Astrocyte of the cerebellum (primary cell): ENCODE results near the gene MYO16.
A peak's percentile ranks its signal among the peaks of the same experiment; 100 is the strongest.

Experiments
- DNase-seq: peaks from one replicate; pipeline ENCODE4 v3.0.0-alpha.2; 2011; ENCODE audit warnings: low read depth
- H3K4me3 ChIP-seq: 2 replicates; pipeline ENCODE4 v1.5.1; 2011; ENCODE audit warnings: mild to moderate bottlenecking, low read depth, low read length, moderate library complexity
- in situ Hi-C: cut with HindIII; loops from 2 replicates; pipeline ENCODE4 v1.10.0; 2017; ENCODE audit warnings: low sequenced_read_pairs
- TF ChIP-seq, protein P1 (sequence below): IDR thresholded peaks from 2 replicates; pipeline ENCODE4 v1.5.1; 2012; ENCODE audit warnings: low read length, low read depth, moderate library complexity, mild to moderate bottlenecking; ENCODE audit errors: missing control alignments

The MYO16 gene

DNA sequence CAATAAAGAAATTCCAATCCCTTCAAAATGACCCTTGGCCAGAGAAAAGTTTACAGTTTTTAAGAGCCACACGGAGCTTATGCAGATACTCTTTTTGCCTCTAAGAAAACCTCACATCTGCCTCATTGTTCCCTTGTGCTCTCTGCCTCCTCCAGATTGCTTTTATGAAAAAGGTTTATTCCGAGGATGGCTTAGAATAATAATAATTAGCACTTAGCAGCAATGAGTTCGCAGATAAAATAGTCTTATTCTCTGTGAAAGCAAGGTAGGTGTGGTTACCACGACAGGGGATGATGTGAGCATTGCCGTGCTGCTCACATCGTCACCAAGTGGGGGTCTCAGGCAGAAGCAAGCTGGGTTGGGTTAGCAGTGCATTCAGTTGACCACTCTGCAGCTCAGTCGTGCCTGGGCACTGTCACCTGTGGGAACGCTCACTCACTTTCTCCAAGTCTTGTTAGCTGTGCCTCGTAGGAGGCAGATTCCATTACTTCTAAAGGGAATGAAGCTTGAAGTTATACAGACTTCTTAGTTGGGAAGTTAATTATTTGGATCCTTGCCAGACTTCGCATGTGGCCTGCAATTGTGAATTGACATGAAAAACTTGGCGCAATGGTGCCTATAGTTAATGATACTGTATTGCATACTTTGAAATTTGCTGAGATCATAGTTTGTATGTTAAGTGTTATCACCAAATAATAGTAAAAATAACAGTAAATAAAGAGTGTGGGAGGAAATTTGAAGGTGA, 157.2 kb downstream of the MYO16 start:
- in situ Hi-C loops, result loop anchor here (5.0 kb wide), 1 partner anchor 76 kb away; no protein-coding TSS in a partner anchor
- H3K4me3 ChIP-seq, result no peak overlapping the region
- no peak for DNase-seq
- TF ChIP-seq, protein P1, sequence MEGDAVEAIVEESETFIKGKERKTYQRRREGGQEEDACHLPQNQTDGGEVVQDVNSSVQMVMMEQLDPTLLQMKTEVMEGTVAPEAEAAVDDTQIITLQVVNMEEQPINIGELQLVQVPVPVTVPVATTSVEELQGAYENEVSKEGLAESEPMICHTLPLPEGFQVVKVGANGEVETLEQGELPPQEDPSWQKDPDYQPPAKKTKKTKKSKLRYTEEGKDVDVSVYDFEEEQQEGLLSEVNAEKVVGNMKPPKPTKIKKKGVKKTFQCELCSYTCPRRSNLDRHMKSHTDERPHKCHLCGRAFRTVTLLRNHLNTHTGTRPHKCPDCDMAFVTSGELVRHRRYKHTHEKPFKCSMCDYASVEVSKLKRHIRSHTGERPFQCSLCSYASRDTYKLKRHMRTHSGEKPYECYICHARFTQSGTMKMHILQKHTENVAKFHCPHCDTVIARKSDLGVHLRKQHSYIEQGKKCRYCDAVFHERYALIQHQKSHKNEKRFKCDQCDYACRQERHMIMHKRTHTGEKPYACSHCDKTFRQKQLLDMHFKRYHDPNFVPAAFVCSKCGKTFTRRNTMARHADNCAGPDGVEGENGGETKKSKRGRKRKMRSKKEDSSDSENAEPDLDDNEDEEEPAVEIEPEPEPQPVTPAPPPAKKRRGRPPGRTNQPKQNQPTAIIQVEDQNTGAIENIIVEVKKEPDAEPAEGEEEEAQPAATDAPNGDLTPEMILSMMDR, result no peak

DNA sequence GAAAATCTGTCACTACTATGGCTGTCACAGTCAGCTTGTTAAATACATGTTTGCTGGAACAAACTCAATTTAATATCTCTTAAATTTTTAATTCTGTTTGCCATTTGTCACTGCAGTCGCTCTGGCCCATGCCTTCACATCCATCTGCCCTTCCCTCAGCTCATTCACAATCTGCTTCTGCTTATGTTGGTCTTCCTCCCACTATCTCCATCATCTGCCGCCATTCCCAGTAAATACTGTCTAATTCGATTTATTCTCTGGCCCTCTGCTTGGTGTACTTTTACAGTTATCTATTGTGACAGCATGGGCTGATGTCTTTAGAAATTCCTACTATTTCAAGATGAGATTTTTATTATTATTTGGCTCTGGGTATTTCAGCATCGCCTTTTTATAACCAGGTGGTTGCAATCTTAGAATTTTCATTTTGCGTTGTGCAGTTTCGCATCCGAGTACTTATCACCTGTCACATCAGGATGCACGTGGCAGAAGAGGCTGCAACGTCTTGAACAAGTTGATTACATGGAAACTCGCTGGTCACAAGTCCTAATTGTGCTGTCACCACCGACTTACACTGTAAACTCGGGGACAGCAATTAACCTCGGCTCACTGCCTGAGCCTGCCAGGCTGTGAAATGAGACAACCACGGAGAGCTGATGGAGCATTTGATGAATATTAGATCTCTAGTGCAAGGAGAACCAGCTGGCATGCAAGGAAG, 158.4 kb downstream of the MYO16 start:
- TF ChIP-seq, protein P1, result no peak
- H3K4me3 ChIP-seq, result no peak overlapping the region
- no peak for DNase-seq
- in situ Hi-C loops, result loop anchor here (5.0 kb wide), 1 partner anchor 74 kb away; no protein-coding TSS in a partner anchor

DNA sequence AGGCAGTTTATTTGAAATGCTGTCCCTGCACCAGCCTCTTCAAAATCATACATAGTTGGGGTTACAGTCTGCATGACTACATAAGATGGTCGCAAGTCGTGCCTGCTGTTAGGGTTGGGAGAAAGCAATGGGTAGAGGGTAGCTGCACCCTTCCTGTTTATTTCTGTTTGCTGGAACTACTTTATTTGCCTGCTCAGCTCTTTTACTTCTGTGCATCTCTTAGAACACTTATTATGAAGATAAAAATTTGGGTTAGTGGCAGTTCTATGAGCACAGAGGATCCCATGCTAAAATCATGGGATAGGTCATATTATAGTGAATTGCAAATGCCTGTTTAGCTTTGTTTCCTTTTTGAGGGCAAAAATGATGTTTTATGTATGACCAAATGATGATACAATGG, 160.1 kb downstream of the MYO16 start:
- in situ Hi-C loops, result loop anchor here (5.0 kb wide), 1 partner anchor 73 kb away; no protein-coding TSS in a partner anchor
- no peak for DNase-seq
- TF ChIP-seq, protein P1, result no peak
- H3K4me3 ChIP-seq, result no peak overlapping the region

DNA sequence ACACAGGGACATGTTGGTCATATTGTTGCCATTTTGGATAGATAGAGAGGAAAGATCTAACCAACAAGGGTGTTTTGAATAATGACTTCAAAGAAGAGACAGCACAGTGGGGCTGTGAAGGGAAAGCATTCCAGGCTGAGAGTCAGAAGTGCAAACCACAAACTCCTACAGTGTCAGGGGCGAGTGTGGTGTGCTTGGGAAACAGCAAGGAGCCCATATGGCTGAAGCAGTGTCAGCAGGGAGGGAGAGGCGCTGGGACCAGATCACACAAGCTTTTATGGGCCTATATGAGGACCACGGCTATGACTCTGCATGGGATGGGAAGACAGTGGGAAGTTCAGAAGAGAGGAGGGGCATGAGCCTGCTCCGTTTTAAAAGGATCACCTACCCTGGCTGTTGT, 166.4 kb downstream of the MYO16 start:
- TF ChIP-seq, protein P1, result no peak
- in situ Hi-C loops, result no loop called here
- DNase-seq, result peak; percentile 34
- H3K4me3 ChIP-seq, result no peak overlapping the region

DNA sequence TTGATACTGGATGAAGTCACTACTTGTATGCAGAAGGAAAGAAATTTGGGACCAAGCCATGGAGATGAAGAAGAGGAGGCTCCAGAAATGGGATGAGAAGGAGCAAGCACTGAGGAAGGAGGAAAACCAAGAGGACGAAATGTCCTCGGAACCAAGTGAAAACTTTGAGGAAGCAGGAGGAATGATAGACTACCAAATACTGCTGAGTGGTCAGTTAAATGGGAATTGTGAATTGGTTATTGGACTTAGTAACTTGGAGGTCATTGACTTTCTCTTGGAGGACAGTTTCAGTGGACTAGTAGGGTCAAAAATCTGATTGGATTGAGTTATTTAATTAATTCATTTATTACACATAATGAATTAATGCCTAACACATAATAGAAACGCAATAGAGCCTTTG, 167.9 kb downstream of the MYO16 start:
- in situ Hi-C loops, result no loop called here
- no peak overlapping the region for H3K4me3 ChIP-seq
- TF ChIP-seq, protein P1, result no peak
- no peak for DNase-seq

DNA sequence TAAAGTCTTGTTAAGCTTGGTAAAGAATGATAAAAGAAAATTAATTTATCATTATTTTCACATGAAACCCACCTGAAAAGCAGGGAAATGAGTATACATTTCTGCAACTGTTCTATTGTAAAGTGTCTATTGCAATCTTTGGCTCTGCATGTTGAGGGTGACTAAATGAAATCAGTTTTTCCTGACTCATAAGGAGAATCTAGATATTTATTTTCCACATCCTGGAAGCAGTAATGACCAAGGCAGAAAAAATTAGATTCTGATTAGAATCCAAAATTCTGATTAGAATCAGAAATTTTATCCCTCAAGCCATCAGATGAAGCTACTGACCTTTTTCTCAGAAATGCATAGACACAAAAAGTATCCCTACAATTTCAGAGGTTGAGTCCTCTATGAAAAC, 178.4 kb downstream of the MYO16 start:
- no peak for DNase-seq
- H3K4me3 ChIP-seq, result no peak overlapping the region
- in situ Hi-C loops, result no loop called here
- TF ChIP-seq, protein P1, result no peak
